ENCODE measurements around the gene DOK6. TPM values are rescaled to one million over a fixed set of nuclear protein-coding genes. Genes with fewer than 3 reads are reported as not detected.

Gene DOK6
- total and polyA plus RNA-seq, 2 experiments from 2014 or later, result 0.29 to 0.42 TPM

DNA sequence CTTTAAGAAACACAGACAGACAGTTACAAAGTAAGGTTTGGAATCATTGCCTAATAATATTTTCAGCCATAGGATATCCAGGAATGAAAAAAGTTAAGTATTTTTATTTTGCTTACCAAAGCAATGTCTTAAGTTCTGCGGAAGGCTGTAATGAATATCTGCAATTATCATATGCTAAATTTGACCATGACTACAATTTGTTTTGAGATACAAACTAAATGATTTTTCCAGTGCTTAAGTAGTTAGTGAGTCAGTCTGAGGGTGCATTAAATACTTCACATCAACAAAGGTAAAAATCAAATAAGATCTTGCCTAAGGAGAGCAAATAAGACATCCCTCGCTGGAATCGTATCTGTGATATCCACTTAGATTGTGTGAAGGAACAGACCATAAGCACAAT is 297.0 kb downstream of the DOK6 start:
- H3K27ac Mint-ChIP-seq, result no peak overlapping the region
- no peaks in the 10 kb centered on the region for H3F3A ChIP-seq (replicated peaks; ENCODE audit: low read depth)
- H3K27me3 ChIP-seq (ENCODE audit: insufficient read depth), result no peaks in the 10 kb centered on the region
- no peak overlapping the region for H3K27ac ChIP-seq (ENCODE audit: low read depth)
- H3K36me3 ChIP-seq (ENCODE audit: insufficient read depth), result no peaks in the 10 kb centered on the region
- H2AFZ ChIP-seq, result no peak overlapping the region
- peaks cover 3% of the 10 kb centered on the region; the same call in 1 of the 3 replicates for H3K9me3 Mint-ChIP-seq
- no peaks in the 10 kb centered on the region for H3K4me1 ChIP-seq (ENCODE audit: insufficient read depth)
- no peak for TF ChIP-seq NANOG (IDR thresholded peaks at IDR 0.05; ENCODE audit: borderline replicate concordance)
- no peak for TF ChIP-seq JUNB (IDR thresholded peaks at IDR 0.05; ENCODE audit: unreplicated experiment)
- TF ChIP-seq CREB1 (CRISPR knock-in tag; IDR thresholded peaks at IDR 0.05; ENCODE audit: low read depth), result no peak
- TF ChIP-seq ZNF331 (CRISPR knock-in tag; IDR thresholded peaks at IDR 0.05; ENCODE audit: low read depth), result no peak
- TF ChIP-seq EZH2 (IDR thresholded peaks at IDR 0.05; ENCODE audit: low read depth, unreplicated experiment), result no peak
- TF ChIP-seq ZNF114 (CRISPR knock-in tag; IDR thresholded peaks at IDR 0.05), result no peak
- no peak for TF ChIP-seq ZNF462 (CRISPR knock-in tag; IDR thresholded peaks at IDR 0.05)
- TF ChIP-seq, protein P1, sequence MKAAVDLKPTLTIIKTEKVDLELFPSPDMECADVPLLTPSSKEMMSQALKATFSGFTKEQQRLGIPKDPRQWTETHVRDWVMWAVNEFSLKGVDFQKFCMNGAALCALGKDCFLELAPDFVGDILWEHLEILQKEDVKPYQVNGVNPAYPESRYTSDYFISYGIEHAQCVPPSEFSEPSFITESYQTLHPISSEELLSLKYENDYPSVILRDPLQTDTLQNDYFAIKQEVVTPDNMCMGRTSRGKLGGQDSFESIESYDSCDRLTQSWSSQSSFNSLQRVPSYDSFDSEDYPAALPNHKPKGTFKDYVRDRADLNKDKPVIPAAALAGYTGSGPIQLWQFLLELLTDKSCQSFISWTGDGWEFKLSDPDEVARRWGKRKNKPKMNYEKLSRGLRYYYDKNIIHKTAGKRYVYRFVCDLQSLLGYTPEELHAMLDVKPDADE (IDR thresholded peaks at IDR 0.05), result no peak
- ATAC-seq (no peak), DNase-seq (ENCODE audit: low spot score) (no peak)
- no peak overlapping the region for H3K4me2 ChIP-seq
- no peak overlapping the region for H3K4me3 ChIP-seq
- no peaks in the 10 kb centered on the region for H3K36me3 Mint-ChIP-seq (ENCODE audit: low read depth)
- peaks cover 2% of the 10 kb centered on the region for H3K27me3 Mint-ChIP-seq (ENCODE audit: insufficient read depth, low read depth, poor library complexity)
- H4K20me1 ChIP-seq (replicated peaks; ENCODE audit: insufficient read depth), result no peaks in the 10 kb centered on the region
- no peaks in the 10 kb centered on the region for H3K9me2 ChIP-seq (ENCODE audit: insufficient read depth)
- H3K4me3 Mint-ChIP-seq, result no peak overlapping the region
- H3K79me2 ChIP-seq (replicated peaks; ENCODE audit: insufficient read depth), result no peaks in the 10 kb centered on the region
- H3K4me1 Mint-ChIP-seq, result no peaks in the 10 kb centered on the region
